B cell (primary cell): Measurements from ENCODE around the gene KCNH1. TPM values are rescaled to one million over a fixed set of nuclear protein-coding genes. Genes with fewer than 3 reads are reported as not detected.

ENCODE experiments used
- ATAC-seq: fragments of 200-7000 bp; cut with Tn5 transposase; one replicate; pipeline ENCODE4 v1.10.0; 2021; ENCODE audit warnings: low read depth, mild to moderate bottlenecking, moderate number of reproducible peaks, moderate library complexity
- CTCF ChIA-PET: fragments of 350-600 bp; sonication (Branson Sonifier 250); formaldehyde crosslinking; loops from one replicate; lab custom pipeline; 2021; ENCODE audit warnings: antibody characterized with exemption, inconsistent platforms; lab: Charles Lee
- POLR2A ChIA-PET: fragments of 350-600 bp; sonication (Branson Sonifier 250); formaldehyde crosslinking; loops from one replicate; lab custom pipeline; 2021; ENCODE audit warnings: antibody characterized with exemption; lab: Charles Lee
- DNase-seq: peaks from one replicate; pipeline ENCODE4 v3.0.0; 2013
- H2AFZ ChIP-seq: 2 replicates; pipeline ENCODE4 v1.6.1; 2012; ENCODE audit warnings: mild to moderate bottlenecking, low read depth, low read length; ENCODE audit not compliant: insufficient read depth, poor library complexity, severe bottlenecking
- H3K27ac ChIP-seq, 2 donors: 1 replicate in 1 of 2; 2 replicates in 1 of 2; pipeline ENCODE4 v1.5.1; 2012 to 2013; ENCODE audit warnings: low read length in 2 of 2, mild to moderate bottlenecking in 2 of 2, moderate library complexity in 1 of 2
- H3K27me3 ChIP-seq, 4 experiments: fragments of 200-600 bp in 1 of 4; sonication (generic) in 1 of 4; replicated peaks in 1 of 4; 1 replicate in 2 of 4; 2 replicates in 2 of 4; pipeline versions ENCODE4 v1.6.1 to v1.7.0; 2013 to 2016; ENCODE audit warnings: low read length in 3 of 4, mild to moderate bottlenecking in 2 of 4, mixed read lengths in 1 of 4, moderate library complexity in 1 of 4; ENCODE audit not compliant: insufficient read depth in 4 of 4, control insufficient read depth in 3 of 4; ENCODE audit errors: control extremely low read depth in 1 of 4
- H3K36me3 ChIP-seq, 2 experiments: replicated peaks in 1 of 2; 1 replicate in 1 of 2; 2 replicates in 1 of 2; pipeline versions ENCODE4 v1.6.1 to v1.7.1; 2013; ENCODE audit warnings: low read length in 1 of 2; ENCODE audit not compliant: insufficient read depth in 2 of 2, control insufficient read depth in 1 of 2; ENCODE audit errors: control extremely low read depth in 1 of 2, extremely low read depth in 1 of 2
- H3K4me1 ChIP-seq, 2 donors: fragments of 200-600 bp in 1 of 2; sonication (generic) in 1 of 2; 1 replicate in 1 of 2; 2 replicates in 1 of 2; pipeline versions ENCODE4 v1.5.1 to v1.6.1; 2013 to 2017; ENCODE audit warnings: low read length in 2 of 2; ENCODE audit not compliant: control insufficient read depth in 2 of 2, insufficient read depth in 2 of 2
- H3K4me2 ChIP-seq: replicated peaks from 2 replicates; pipeline ENCODE3; 2012; ENCODE audit warnings: mild to moderate bottlenecking, low read depth, low read length; ENCODE audit not compliant: poor library complexity, severe bottlenecking
- H3K4me3 ChIP-seq, 5 experiments: fragments of 200-600 bp in 1 of 5; sonication (generic) in 1 of 5; 1 replicate in 3 of 5; 2 replicates in 2 of 5; pipeline versions ENCODE4 v1.5.1 to v1.7.0; 2011 to 2016; ENCODE audit warnings: low read length in 4 of 5, mild to moderate bottlenecking in 4 of 5, low read depth in 2 of 5, control low read depth in 1 of 5, moderate library complexity in 1 of 5; ENCODE audit not compliant: insufficient read depth in 1 of 5; ENCODE audit errors: control extremely low read depth in 1 of 5, extremely low read depth in 1 of 5
- H3K79me2 ChIP-seq: fragments of 200-600 bp; sonication (generic); one replicate; pipeline ENCODE4 v1.6.0; 2016; ENCODE audit warnings: low read length; ENCODE audit not compliant: control insufficient read depth, insufficient read depth
- H3K9ac ChIP-seq: fragments of 200-600 bp; sonication (generic); 2 replicates; pipeline ENCODE4 v1.6.1; 2017; ENCODE audit warnings: mild to moderate bottlenecking, low read length, moderate library complexity
- H3K9me3 ChIP-seq, 3 donors: one replicate each; pipeline versions ENCODE4 v1.6.1 to v1.7.1; 2013; ENCODE audit warnings: low read length in 2 of 3; ENCODE audit not compliant: control insufficient read depth in 2 of 3, insufficient read depth in 1 of 3; ENCODE audit errors: control extremely low read depth in 1 of 3
- H4K20me1 ChIP-seq: 2 replicates; pipeline ENCODE4 v1.6.0; 2012; ENCODE audit warnings: mild to moderate bottlenecking, low read length; ENCODE audit not compliant: insufficient read depth, control insufficient read depth, poor library complexity, severe bottlenecking
- H3K27ac Mint-ChIP-seq: one replicate; pipeline ENCODE4 v1.8.0; 2021; ENCODE audit warnings: mixed read lengths
- H3K27me3 Mint-ChIP-seq: one replicate; pipeline ENCODE4 v1.8.0; 2021; ENCODE audit warnings: mixed read lengths
- H3K4me1 Mint-ChIP-seq: one replicate; pipeline ENCODE4 v1.8.0; 2021; ENCODE audit warnings: mixed read lengths
- H3K4me3 Mint-ChIP-seq: one replicate; pipeline ENCODE4 v1.8.0; 2021; ENCODE audit warnings: mixed read lengths
- H3K9me3 Mint-ChIP-seq: one replicate; pipeline ENCODE4 v1.8.0; 2022; ENCODE audit warnings: mixed read lengths; ENCODE audit not compliant: insufficient read depth
- CTCF ChIP-seq: fragments of 200-600 bp; IDR thresholded peaks from one replicate; pipeline ENCODE4 v1.8.0; 2022; ENCODE audit warnings: antibody characterized with exemption, mild to moderate bottlenecking
- EZH2 ChIP-seq: IDR thresholded peaks from 2 replicates; pipeline ENCODE4 v1.6.1; 2012; ENCODE audit warnings: borderline replicate concordance, low read depth, mild to moderate bottlenecking, moderate library complexity, low read length; ENCODE audit not compliant: insufficient read depth, poor library complexity, severe bottlenecking
- WGBS: methylation state at CpG from one replicate; pipeline ENCODE4 v1.1.5; 2013; ENCODE audit warnings: missing lambda C conversion rate; ENCODE audit not compliant: insufficient coverage; 5-methylcytosine and 5-hydroxymethylcytosine counted together
- intact Hi-C: fragments of 100-400 bp; cut with micrococcal nuclease; formaldehyde crosslinking; loops from one replicate; pipeline ENCODE4 v1.10.0; 2022
- polyA plus RNA-seq: library from polyadenylated mRNA; depleted of rRNA; stranded (reverse); fragments of >200 nt; gene quantifications from 2 replicates; pipeline ENCODE4 v1.2.3, GENCODE V29; 2012
- total RNA-seq, 2 donors: library from RNA; stranded (reverse); fragments of 120-200 nt in 1 of 2; gene quantifications; 1 replicate in 1 of 2; 2 replicates in 1 of 2; pipeline versions ENCODE4 v1.2.3 to v1.2.4, GENCODE V29; 2013 to 2022

The KCNH1 gene
- total and polyA plus RNA-seq, 2 donors (not counting 1 experiment from before 2014, with no cell fraction given) = not detected

- WGBS = 85% methylated on average over 12 of the region's 13 CpGs
- Histone ChIP-seq H3K4me1 (peaks cover 11 to 14% of the 10 kb centered on the region in 2 donors), H3K9ac (no peak overlapping the region), H3K79me2 (no peaks in the 10 kb centered on the region), H3K36me3 (no peaks in the 10 kb centered on the region), H3K4me3 (no peak overlapping the region), H3K4me2 (no peak overlapping the region), H3K27me3 (no peaks in the 10 kb centered on the region), H4K20me1 (no peaks in the 10 kb centered on the region), H3K27ac (no peak overlapping the region), H2AFZ (no peak overlapping the region), H3K9me3 (no peaks in the 10 kb centered on the region)
- ATAC-seq (no peak), DNase-seq (no peak)
- ChIA-PET POLR2A (no interaction called here), CTCF (interaction anchor here (0.6 kb wide), 1 partner anchor 10 kb away, joined by 3 read pairs; no protein-coding TSS in a partner anchor)
- no peak for TF ChIP-seq EZH2
- TF ChIP-seq CTCF = no peak
- Mint-ChIP-seq H3K4me1 (peaks cover 24% of the 10 kb centered on the region), H3K4me3 (no peak overlapping the region), H3K27ac (no peak overlapping the region), H3K27me3 (peaks cover 4% of the 10 kb centered on the region), H3K9me3 (no peaks in the 10 kb centered on the region)
- intact Hi-C loops = no loop called here
These were observed 318.1 kb downstream of the KCNH1 start for GRCh38 chr1:210815641-210816550.
